H1 (cell line): ENCODE measurements around the gene TPSD1.
"Not testable (repeated sequence)": the region's sequence is repeated elsewhere in the genome, so short reads cannot be mapped to it uniquely, and the experiment has no call there.

ENCODE experiments used
- CTCF ChIP-seq, 3 experiments: IDR thresholded peaks; 1 replicate in 2 of 3; 2 replicates in 1 of 3; pipeline versions ENCODE4 v1.5.1 to v1.6.1; 2011; ENCODE audit warnings: low read length in 3 of 3, mild to moderate bottlenecking in 3 of 3, inconsistent platforms in 2 of 3, low read depth in 1 of 3, moderate library complexity in 1 of 3; ENCODE audit not compliant: insufficient read depth in 1 of 3; ENCODE audit errors: control extremely low read depth in 1 of 3
- SIN3A ChIP-seq, 2 experiments: IDR thresholded peaks in 1 of 2; conservative IDR thresholded peaks in 1 of 2; 2 replicates each; pipeline ENCODE4 v1.6.1; 2011 to 2012; ENCODE audit warnings: low read length in 2 of 2, improper control_type of control experiment in 1 of 2, low read depth in 1 of 2, mild to moderate bottlenecking in 1 of 2

- not testable (repeated sequence) for TF ChIP-seq SIN3A (conservative IDR thresholded peaks at IDR 0.05 in 1 of 2, IDR thresholded peaks at IDR 0.05 in 1 of 2; ENCODE audit: low read depth in 1 of 2, low read length in 2 of 2); CTCF (IDR thresholded peaks at IDR 0.05; ENCODE audit: control extremely low read depth in 1 of 3, insufficient read depth in 1 of 3, low read depth in 1 of 3, low read length in 3 of 3)
These were observed 36.3 kb downstream of the TPSD1 start for GRCh38 chr16:1292208-1292607.
